Trophoblast cell (in vitro differentiated cells and primary cell): Measurements from ENCODE around the gene GPR148. TPM values are rescaled to one million over a fixed set of nuclear protein-coding genes. Genes with fewer than 3 reads are reported as not detected.
"Not testable (repeated sequence)": the region's sequence is repeated elsewhere in the genome, so short reads cannot be mapped to it uniquely, and the experiment has no call there.

Experiments used
- DNase-seq, 2 donors: peaks; one replicate each; pipeline ENCODE4 v3.0.0-alpha.2; 2016
- H2AFZ ChIP-seq: 2 replicates; pipeline ENCODE4 v1.6.1; 2013; ENCODE audit warnings: low read length, moderate library complexity, mild to moderate bottlenecking; ENCODE audit not compliant: insufficient read depth, poor library complexity
- H2AK5ac ChIP-seq: 2 replicates; pipeline ENCODE4 v1.6.1; 2013; ENCODE audit warnings: mild to moderate bottlenecking, low read length
- H2BK120ac ChIP-seq: 2 replicates; pipeline ENCODE4 v1.6.1; 2013; ENCODE audit warnings: low read length, mild to moderate bottlenecking, moderate library complexity; ENCODE audit not compliant: insufficient read depth, poor library complexity
- H2BK12ac ChIP-seq: 2 replicates; pipeline ENCODE4 v1.6.1; 2013; ENCODE audit warnings: mild to moderate bottlenecking, low read length, moderate library complexity
- H2BK5ac ChIP-seq: 2 replicates; pipeline ENCODE4 v1.6.1; 2013; ENCODE audit warnings: low read length, low read depth, moderate library complexity, mild to moderate bottlenecking; ENCODE audit not compliant: poor library complexity
- H3K14ac ChIP-seq: 2 replicates; pipeline ENCODE4 v1.6.1; 2013; ENCODE audit warnings: mild to moderate bottlenecking, low read length
- H3K18ac ChIP-seq: 2 replicates; pipeline ENCODE4 v1.6.1; 2013; ENCODE audit warnings: mild to moderate bottlenecking, low read length
- H3K23ac ChIP-seq: 2 replicates; pipeline ENCODE4 v1.6.1; 2013; ENCODE audit warnings: low read length
- H3K27ac ChIP-seq: 2 replicates; pipeline ENCODE4 v1.5.1; 2013; ENCODE audit warnings: low read depth, mild to moderate bottlenecking, inconsistent platforms, low read length, moderate library complexity
- H3K27me3 ChIP-seq: 2 replicates; pipeline ENCODE4 v1.6.1; 2013; ENCODE audit warnings: inconsistent platforms, mild to moderate bottlenecking, low read length, moderate library complexity; ENCODE audit not compliant: insufficient read depth
- H3K36me3 ChIP-seq, 2 experiments: 1 replicate in 1 of 2; 2 replicates in 1 of 2; pipeline ENCODE4 v1.6.1; 2013; ENCODE audit warnings: low read length in 2 of 2, mild to moderate bottlenecking in 2 of 2, moderate library complexity in 1 of 2; ENCODE audit not compliant: insufficient read depth in 2 of 2, control insufficient read depth in 1 of 2
- H3K4ac ChIP-seq: 2 replicates; pipeline ENCODE4 v1.6.1; 2013; ENCODE audit warnings: low read depth, mild to moderate bottlenecking, low read length, moderate library complexity
- H3K4me1 ChIP-seq, 2 experiments: 1 replicate in 1 of 2; 2 replicates in 1 of 2; pipeline ENCODE4 v1.6.1; 2013; ENCODE audit warnings: low read length in 2 of 2, mild to moderate bottlenecking in 2 of 2, moderate library complexity in 1 of 2; ENCODE audit not compliant: insufficient read depth in 2 of 2, control insufficient read depth in 1 of 2
- H3K4me2 ChIP-seq: 2 replicates; pipeline ENCODE4 v1.6.1; 2013; ENCODE audit warnings: inconsistent platforms, mild to moderate bottlenecking, low read length, moderate library complexity
- H3K4me3 ChIP-seq: 2 replicates; pipeline ENCODE4 v1.5.1; 2013; ENCODE audit warnings: mild to moderate bottlenecking, low read depth, low read length, inconsistent platforms
- H3K79me1 ChIP-seq: one replicate; pipeline ENCODE4 v1.6.1; 2013; ENCODE audit warnings: low read length
- H3K79me2 ChIP-seq: 2 replicates; pipeline ENCODE4 v1.6.1; 2013; ENCODE audit warnings: low read length, mild to moderate bottlenecking; ENCODE audit not compliant: control insufficient read depth, insufficient read depth, poor library complexity
- H3K9ac ChIP-seq: 2 replicates; pipeline ENCODE4 v1.6.1; 2013; ENCODE audit warnings: mild to moderate bottlenecking, low read length
- H3K9me3 ChIP-seq: 2 replicates; pipeline ENCODE4 v1.6.1; 2013; ENCODE audit warnings: low read depth, mild to moderate bottlenecking, control low read depth, inconsistent platforms, low read length; ENCODE audit not compliant: insufficient read depth
- H4K12ac ChIP-seq: 2 replicates; pipeline ENCODE4 v1.6.1; 2013; ENCODE audit warnings: low read depth, mild to moderate bottlenecking, low read length, moderate library complexity
- H4K8ac ChIP-seq: 2 replicates; pipeline ENCODE4 v1.6.1; 2013; ENCODE audit warnings: low read depth, mild to moderate bottlenecking, low read length, moderate library complexity
- H4K91ac ChIP-seq: one replicate; pipeline ENCODE4 v1.6.1; 2013; ENCODE audit warnings: low read depth, mild to moderate bottlenecking, low read length, moderate library complexity
- WGBS: extraction: QIAGEN DNeasy Blood & Tissue Kit; methylation state at CpG from one replicate; pipeline ENCODE4 v1.1.7; 2013; ENCODE audit warnings: missing lambda C conversion rate; ENCODE audit not compliant: insufficient read length, insufficient coverage; ENCODE audit errors: extremely low coverage; 5-methylcytosine and 5-hydroxymethylcytosine counted together
- polyA plus RNA-seq: library from polyadenylated mRNA; stranded (reverse); fragments of 200-250 nt; gene quantifications from 2 replicates; pipeline ENCODE4 v1.2.3, GENCODE V29; 2013

The GPR148 gene, protein sequence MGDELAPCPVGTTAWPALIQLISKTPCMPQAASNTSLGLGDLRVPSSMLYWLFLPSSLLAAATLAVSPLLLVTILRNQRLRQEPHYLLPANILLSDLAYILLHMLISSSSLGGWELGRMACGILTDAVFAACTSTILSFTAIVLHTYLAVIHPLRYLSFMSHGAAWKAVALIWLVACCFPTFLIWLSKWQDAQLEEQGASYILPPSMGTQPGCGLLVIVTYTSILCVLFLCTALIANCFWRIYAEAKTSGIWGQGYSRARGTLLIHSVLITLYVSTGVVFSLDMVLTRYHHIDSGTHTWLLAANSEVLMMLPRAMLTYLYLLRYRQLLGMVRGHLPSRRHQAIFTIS
- polyA plus RNA-seq, result not detected in 2 replicates

DNA sequence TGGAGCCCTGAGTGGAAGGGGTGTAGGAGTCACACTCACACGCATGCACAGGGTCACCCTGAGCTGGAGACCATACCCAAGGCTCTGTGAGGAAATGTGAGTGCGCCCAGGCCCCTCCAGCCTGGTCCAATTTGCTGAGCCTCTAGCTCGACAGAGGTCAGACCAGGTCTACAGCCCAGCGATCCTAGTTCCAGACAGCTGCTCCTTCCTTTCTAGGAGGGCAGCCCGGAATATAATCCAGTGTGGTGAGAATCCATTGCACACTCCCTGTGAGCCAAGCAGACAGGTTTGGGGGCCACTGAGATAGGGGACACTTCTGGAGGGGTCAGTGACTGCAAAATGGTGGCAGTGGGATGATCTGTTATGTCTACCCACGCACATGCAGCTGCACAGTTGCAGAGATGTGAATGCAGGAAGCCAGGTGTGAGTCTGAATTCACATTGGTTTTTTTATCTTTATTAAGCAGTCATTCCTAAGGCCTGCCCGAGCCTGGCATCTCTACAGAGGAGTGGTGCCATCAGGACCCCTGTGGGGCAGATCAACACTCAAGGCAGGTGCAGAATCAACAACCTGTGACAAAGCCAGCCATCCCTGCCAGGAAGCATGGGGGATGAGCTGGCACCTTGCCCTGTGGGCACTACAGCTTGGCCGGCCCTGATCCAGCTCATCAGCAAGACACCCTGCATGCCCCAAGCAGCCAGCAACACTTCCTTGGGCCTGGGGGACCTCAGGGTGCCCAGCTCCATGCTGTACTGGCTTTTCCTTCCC, at the start of gene GPR148:
TSS of gene GPR148 (plus strand) at position 522 of the 768 bp plus-strand sequence. CDS start at position 604, 82 bp downstream.
- Histone ChIP-seq H3K4me3 (no peak within 1 kb of the TSS), H3K27ac (no peak within 1 kb of the TSS), H3K4ac (no peak within 1 kb of the TSS), H2BK12ac (no peak within 1 kb of the TSS), H2BK5ac (no peak within 1 kb of the TSS), H3K9ac (no peak within 1 kb of the TSS), H4K91ac (no peak within 1 kb of the TSS), H3K79me1 (no peaks in the 10 kb centered on the region), H3K18ac (no peak within 1 kb of the TSS), H3K14ac (no peak within 1 kb of the TSS), H4K8ac (no peak within 1 kb of the TSS), H2BK120ac (no peak within 1 kb of the TSS), H2AK5ac (no peak within 1 kb of the TSS), H3K23ac (no peak within 1 kb of the TSS), H3K9me3 (peaks cover 4% of the 10 kb centered on the region), H3K4me2 (peak within 1 kb of the TSS; percentile 67), H3K27me3 (peaks cover 7% of the 10 kb centered on the region), H4K12ac (no peak within 1 kb of the TSS), H2AFZ (peak within 1 kb of the TSS; percentile 1), H3K79me2 (no peaks in the 10 kb centered on the region), H3K36me3 (no peaks in the 10 kb centered on the region), H3K4me1 (peaks cover 5 to 11% of the 10 kb centered on the region in 2 experiments)
- WGBS, result no CpG with 5 or more reads among the region's 8 CpGs
- DNase-seq, result no peak

- H3K36me3 ChIP-seq, H2AK5ac ChIP-seq, H3K18ac ChIP-seq, H3K4ac ChIP-seq, H3K79me2 ChIP-seq, H3K79me1 ChIP-seq, H2BK120ac ChIP-seq, H4K8ac ChIP-seq, H3K9me3 ChIP-seq, H3K4me2 ChIP-seq, H3K27ac ChIP-seq, H3K23ac ChIP-seq, H3K4me3 ChIP-seq, H3K4me1 ChIP-seq, H4K12ac ChIP-seq, H3K14ac ChIP-seq, H3K9ac ChIP-seq, H2BK12ac ChIP-seq, H4K91ac ChIP-seq, H2AFZ ChIP-seq, H2BK5ac ChIP-seq, H3K27me3 ChIP-seq, DNase-seq: not testable (repeated sequence)
- no CpG with 5 or more reads among the region's 35 CpGs for WGBS
Measured at GRCh38 chr2:130692041-130692770, 36.7 kb upstream of the GPR148 start.

DNA sequence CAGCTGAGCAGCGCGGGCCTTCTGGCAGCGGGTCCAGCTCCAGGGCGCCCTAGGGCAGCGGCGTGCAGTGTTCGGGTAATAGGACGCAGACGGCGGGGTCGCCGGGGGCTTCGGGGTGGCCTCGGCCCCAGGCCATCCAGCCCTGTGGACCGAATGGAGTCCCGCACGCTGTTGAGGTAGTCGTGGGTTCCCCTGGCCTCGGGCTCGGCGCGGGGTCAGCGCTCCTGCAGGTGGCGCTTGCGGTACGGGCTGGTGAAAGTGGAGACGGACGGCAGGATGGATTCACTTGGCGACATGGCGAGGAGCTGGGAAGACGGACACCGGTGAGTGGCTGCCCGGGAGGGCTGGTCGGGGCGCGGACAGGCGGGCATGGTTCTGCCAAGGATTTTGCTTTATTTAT, 35.4 kb upstream of the GPR148 start:
- not testable (repeated sequence) for H3K27ac ChIP-seq, H3K9me3 ChIP-seq, H3K23ac ChIP-seq, H3K9ac ChIP-seq, H3K14ac ChIP-seq, H3K4ac ChIP-seq, H2BK5ac ChIP-seq, H2BK120ac ChIP-seq, H2AFZ ChIP-seq, H3K27me3 ChIP-seq, H4K91ac ChIP-seq, H3K36me3 ChIP-seq, H3K79me1 ChIP-seq, H3K4me3 ChIP-seq, H3K79me2 ChIP-seq, H3K4me1 ChIP-seq, H2BK12ac ChIP-seq, H3K18ac ChIP-seq, H2AK5ac ChIP-seq, H3K4me2 ChIP-seq, H4K12ac ChIP-seq, H4K8ac ChIP-seq
- WGBS, result no CpG with 5 or more reads among the region's 37 CpGs
- peak; percentile 11 to 59 for DNase-seq

DNA sequence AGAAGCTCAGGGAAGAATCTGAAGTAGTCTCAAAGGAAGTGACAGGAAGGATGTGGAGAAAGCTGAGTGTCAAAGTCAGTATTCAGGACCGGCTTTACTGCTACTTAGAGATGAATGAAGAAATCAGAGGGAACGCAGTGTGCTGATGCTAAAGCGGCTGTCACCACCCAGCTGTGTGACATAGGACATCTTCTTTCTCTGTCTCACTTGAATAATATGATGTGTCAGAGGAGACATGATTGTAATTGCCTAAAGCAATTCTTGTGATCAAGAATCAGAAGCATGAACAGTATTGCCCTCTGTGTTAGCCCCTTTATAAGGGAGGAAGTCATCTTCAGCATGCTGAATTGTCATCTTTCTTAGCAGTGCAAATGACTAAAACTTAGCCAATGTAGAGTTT, 25.6 kb upstream of the GPR148 start:
- H2BK120ac ChIP-seq, H3K36me3 ChIP-seq, H2BK5ac ChIP-seq, H2AK5ac ChIP-seq, H3K4ac ChIP-seq, DNase-seq, H4K8ac ChIP-seq, H3K23ac ChIP-seq, H3K14ac ChIP-seq, H3K18ac ChIP-seq, H3K27ac ChIP-seq, H3K27me3 ChIP-seq, H4K12ac ChIP-seq, H4K91ac ChIP-seq, H3K79me2 ChIP-seq, H3K79me1 ChIP-seq, H3K9me3 ChIP-seq, H3K9ac ChIP-seq, H3K4me2 ChIP-seq, H2BK12ac ChIP-seq, H3K4me1 ChIP-seq, H2AFZ ChIP-seq, H3K4me3 ChIP-seq: not testable (repeated sequence)
- no CpG with 5 or more reads among the region's 3 CpGs for WGBS
